Right lobe of liver (tissue), 6 donors: ENCODE results near the gene TBCD. TPM values are rescaled to one million over a fixed set of nuclear protein-coding genes. Genes with fewer than 3 reads are reported as not detected.

ENCODE experiments used
- ATAC-seq, 4 donors: fragments of 200-7000 bp; cut with Tn5 transposase; one replicate each; pipeline ENCODE4 v1.9.1; 2020; ENCODE audit warnings: mild to moderate bottlenecking in 4 of 4, moderate library complexity in 4 of 4
- DNase-seq, 3 donors: peaks; one replicate each; pipeline ENCODE4 v3.0.0-alpha.2; 2020
- H3K27ac ChIP-seq, 3 donors: fragments of 200-600 bp; one replicate each; pipeline ENCODE4 v1.8.0; 2022
- H3K27me3 ChIP-seq, 2 donors: fragments of 200-600 bp; one replicate each; pipeline ENCODE4 v1.8.0; 2022
- H3K36me3 ChIP-seq, 4 donors: fragments of 200-600 bp; sonication (generic) in 1 of 4; one replicate each; pipeline versions ENCODE4 v1.5.1 to v1.8.0; 2017 to 2022; ENCODE audit warnings: control low read depth in 1 of 4
- H3K4me1 ChIP-seq, 4 donors: fragments of 200-600 bp; sonication (generic) in 1 of 4; one replicate each; pipeline versions ENCODE4 v1.5.1 to v1.8.0; 2017 to 2022; ENCODE audit warnings: control low read depth in 1 of 4
- H3K4me3 ChIP-seq, 3 donors: fragments of 200-600 bp; one replicate each; pipeline ENCODE4 v1.8.0; 2022
- H3K9me3 ChIP-seq, 4 donors: fragments of 200-600 bp; sonication (generic) in 1 of 4; one replicate each; pipeline versions ENCODE4 v1.5.1 to v1.8.0; 2017 to 2022; ENCODE audit warnings: control low read depth in 1 of 4
- POLR2A ChIP-seq: fragments of 450-650 bp; IDR thresholded peaks from one replicate; pipeline ENCODE4 v1.6.1; 2017; ENCODE audit warnings: antibody characterized with exemption, mild to moderate bottlenecking
- WGBS: methylation state at CpG from one replicate; pipeline ENCODE4 v1.1.6; 2018; ENCODE audit warnings: low coverage, low lambda C conversion rate; ENCODE audit not compliant: insufficient coverage; ENCODE audit errors: missing lambda C conversion rate; 5-methylcytosine and 5-hydroxymethylcytosine counted together
- intact Hi-C, 2 donors: fragments of 100-400 bp; cut with DNase I; formaldehyde crosslinking; loops; one replicate each; pipeline versions ENCODE4 v1.11.2 to v1.14.1; 2022
- total RNA-seq, 6 experiments: library from RNA; depleted of rRNA in 2 of 6; stranded (reverse); fragments of >200 nt in 2 of 6; fragmentation: NEBNext Ultra II Directional in 3 of 6; extraction: Animal tissue kit (Norgen Biotek cat#: 25700) in 3 of 6; gene quantifications; one replicate each; pipeline versions ENCODE4 v1.1.0 to v1.2.4, GENCODE V29; 2016 to 2023
- TF ChIP-seq, protein P1 (sequence below), 4 donors: fragments of 200-600 bp in 3 of 4; fragments of 450-650 bp in 1 of 4; IDR thresholded peaks; one replicate each; pipeline versions ENCODE4 v1.5.1 to v1.8.0; 2016 to 2022; ENCODE audit warnings: antibody characterized with exemption in 4 of 4, mild to moderate bottlenecking in 2 of 4
- donor health status: DM: no; HTN: yes; CAD: no.
- donor health status: DM: no; HTN: no; CAD: no.
- donor health status: DM: no; HTN: no; CAD: no.
- donor health status: DM: no; HTN: yes; CAD: no.
- donor health status: DM: no; HTN: yes; CAD: no.

Gene TBCD
- total RNA-seq, 6 experiments from 2014 or later, result 28.0 to 55.7 (median 41.3) TPM

DNA sequence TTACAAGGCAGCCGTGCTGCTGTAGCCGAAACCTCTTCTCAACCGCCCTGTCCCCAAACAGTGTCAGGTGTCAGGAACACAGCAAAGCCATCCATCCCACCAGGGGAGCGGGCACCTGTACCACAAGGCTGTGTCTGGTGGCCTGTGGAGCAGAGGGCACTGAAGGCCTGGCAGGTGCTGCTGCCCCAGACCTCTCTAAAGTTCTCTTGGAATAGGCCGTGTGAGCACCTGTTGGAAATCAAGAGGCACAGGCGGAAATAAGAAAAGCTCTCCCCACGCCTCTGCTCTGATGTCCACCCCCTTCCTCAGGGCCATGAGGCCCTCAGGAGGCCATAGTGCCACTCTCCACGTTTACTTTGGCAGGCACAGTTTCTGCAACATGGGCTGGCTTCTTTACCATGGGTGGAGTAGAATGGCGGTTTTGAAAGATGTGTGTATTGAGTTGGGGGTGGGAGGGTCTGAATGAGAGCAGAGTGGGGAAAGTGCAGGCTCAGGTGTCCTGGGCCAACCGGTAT, 187.8 kb downstream of the TBCD start:
- intact Hi-C loops, result no loop called here
- H3K36me3 ChIP-seq, result peaks cover 0 to 15% (median 0%) of the 10 kb centered on the region in 4 donors
- no peak overlapping the region for H3K4me3 ChIP-seq
- ATAC-seq (no peak), DNase-seq (peak; percentile 7 to 46 (median 31))
- H3K27me3 ChIP-seq, result no peaks in the 10 kb centered on the region
- WGBS, result 82% methylated on average over 9 of the region's 10 CpGs
- TF ChIP-seq, protein P1, sequence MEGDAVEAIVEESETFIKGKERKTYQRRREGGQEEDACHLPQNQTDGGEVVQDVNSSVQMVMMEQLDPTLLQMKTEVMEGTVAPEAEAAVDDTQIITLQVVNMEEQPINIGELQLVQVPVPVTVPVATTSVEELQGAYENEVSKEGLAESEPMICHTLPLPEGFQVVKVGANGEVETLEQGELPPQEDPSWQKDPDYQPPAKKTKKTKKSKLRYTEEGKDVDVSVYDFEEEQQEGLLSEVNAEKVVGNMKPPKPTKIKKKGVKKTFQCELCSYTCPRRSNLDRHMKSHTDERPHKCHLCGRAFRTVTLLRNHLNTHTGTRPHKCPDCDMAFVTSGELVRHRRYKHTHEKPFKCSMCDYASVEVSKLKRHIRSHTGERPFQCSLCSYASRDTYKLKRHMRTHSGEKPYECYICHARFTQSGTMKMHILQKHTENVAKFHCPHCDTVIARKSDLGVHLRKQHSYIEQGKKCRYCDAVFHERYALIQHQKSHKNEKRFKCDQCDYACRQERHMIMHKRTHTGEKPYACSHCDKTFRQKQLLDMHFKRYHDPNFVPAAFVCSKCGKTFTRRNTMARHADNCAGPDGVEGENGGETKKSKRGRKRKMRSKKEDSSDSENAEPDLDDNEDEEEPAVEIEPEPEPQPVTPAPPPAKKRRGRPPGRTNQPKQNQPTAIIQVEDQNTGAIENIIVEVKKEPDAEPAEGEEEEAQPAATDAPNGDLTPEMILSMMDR (IDR thresholded peaks at IDR 0.05), result no peak
- TF ChIP-seq POLR2A, result no peak
- no peaks in the 10 kb centered on the region for H3K4me1 ChIP-seq
- no peaks in the 10 kb centered on the region for H3K9me3 ChIP-seq
- H3K27ac ChIP-seq, result no peak overlapping the region

DNA sequence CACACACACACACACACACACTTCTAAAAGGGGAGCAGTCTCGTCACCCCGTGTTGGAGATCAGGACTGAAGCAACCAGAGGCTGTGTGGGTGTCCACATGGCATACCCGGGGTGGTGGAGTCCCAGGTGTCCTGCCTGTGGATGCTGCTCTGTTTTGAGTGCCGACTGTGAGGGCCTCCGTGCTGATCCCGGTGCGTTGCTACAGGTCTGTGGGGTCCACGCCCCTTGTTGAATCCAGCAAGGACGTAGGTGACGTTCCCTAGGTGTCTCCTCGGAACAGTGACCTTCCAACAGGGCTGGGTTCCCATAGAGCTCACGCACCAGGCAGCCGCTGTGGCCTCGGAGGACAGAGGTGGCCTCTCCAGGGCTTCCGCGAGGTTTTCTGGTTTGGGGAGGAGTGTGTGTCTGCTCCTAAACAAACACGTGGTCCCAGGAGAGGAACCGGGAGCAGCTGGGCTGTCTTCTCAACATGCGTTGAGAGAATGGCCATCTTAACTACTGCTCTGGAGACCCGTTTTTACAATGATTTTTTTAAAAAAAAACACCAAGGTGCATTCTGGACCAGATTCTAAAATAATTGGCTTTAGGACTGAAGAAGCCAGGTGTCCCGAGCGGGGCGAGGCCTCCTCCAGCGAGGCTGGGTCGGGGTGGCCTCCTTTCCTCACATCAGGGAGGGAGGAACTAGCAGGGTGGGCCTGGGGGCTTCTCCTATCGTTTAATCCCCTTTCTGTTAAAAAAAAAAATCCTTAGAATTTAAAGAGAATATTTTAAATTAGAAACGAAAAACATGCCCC, 188.6 kb downstream of the TBCD start:
- intact Hi-C loops, result no loop called here
- TF ChIP-seq, protein P1 (IDR thresholded peaks at IDR 0.05), result no peak
- H3K36me3 ChIP-seq, result peaks cover 0 to 15% (median 0%) of the 10 kb centered on the region in 4 donors
- H3K9me3 ChIP-seq, result no peaks in the 10 kb centered on the region
- WGBS, result 87% methylated on average over 11 of the region's 27 CpGs
- no peaks in the 10 kb centered on the region for H3K27me3 ChIP-seq
- H3K27ac ChIP-seq, result no peak overlapping the region
- H3K4me3 ChIP-seq, result no peak overlapping the region
- peak; percentile 12 to 43 (median 37) for DNase-seq
- no peaks in the 10 kb centered on the region for H3K4me1 ChIP-seq
- no peak for ATAC-seq

DNA sequence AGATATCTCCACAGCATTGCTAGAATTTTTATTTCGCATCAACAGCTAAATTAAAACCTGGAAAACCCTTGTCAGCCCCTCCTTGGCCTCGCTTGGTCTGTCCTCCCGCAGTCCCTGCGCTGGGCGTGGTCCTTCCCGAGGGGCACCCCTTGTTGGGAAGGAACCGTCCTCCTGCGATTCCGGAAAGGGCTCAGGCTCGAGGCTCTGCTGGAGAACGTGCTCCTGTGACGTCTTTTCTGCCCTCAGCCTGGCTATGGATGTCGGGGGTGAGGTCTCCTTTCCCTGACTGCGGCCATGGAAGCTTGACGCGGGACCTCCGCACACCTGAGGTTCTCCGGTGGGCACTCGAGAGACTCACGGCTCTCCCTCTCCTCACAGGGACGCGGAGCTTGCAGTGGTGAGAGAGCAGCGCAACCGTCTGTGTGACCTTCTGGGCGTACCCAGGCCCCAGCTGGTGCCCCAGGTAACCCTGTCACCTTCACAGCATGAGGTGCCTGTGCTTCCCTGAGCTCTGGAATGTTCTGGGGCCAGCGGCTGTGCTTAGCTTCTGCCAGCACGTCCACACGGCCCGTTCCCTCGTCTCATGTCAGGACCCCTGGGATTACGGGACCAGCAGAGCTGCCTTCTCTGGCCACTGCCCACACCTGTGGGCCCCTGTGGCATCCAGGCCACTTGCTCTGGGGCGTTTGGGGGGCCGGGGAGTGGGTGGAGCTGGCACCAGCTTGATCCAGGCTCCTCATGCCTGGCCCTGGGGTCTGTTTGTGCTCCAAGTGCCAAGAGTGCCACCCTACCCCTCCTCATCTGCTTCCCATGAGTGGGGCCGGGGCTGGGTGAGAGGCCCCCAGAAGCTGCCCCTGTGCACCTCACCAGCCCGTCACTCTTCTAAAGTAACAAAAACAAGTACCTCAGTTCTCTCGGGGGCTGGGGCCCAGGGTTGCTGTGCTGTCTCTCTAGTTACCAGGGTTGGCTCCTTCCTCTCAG, 189.4 kb downstream of the TBCD start:
- intact Hi-C loops, result no loop called here

More for the DNA sequence above, 189.4 kb downstream of the TBCD start:
- 90% methylated on average over 6 of the region's 36 CpGs for WGBS
- peak; percentile 14 to 55 (median 43) for DNase-seq
- no peak for TF ChIP-seq POLR2A
- TF ChIP-seq, protein P1 (IDR thresholded peaks at IDR 0.05), result no peak
- ATAC-seq, result no peak
- no peaks in the 10 kb centered on the region for H3K27me3 ChIP-seq
- H3K4me3 ChIP-seq, result no peak overlapping the region
- no peaks in the 10 kb centered on the region for H3K9me3 ChIP-seq
- no peak overlapping the region for H3K27ac ChIP-seq
- H3K4me1 ChIP-seq, result no peaks in the 10 kb centered on the region
- peaks cover 0 to 15% (median 0%) of the 10 kb centered on the region in 4 donors for H3K36me3 ChIP-seq
